Spleen (tissue), 11 donors: ENCODE data around the gene AQP2. TPM values are rescaled to one million over a fixed set of nuclear protein-coding genes. Genes with fewer than 3 reads are reported as not detected.

ENCODE experiments used
- DNase-seq: peaks from one replicate; pipeline ENCODE4 v3.0.0-alpha.2; 2020
- H3K27ac ChIP-seq, 8 donors: fragments of 200-600 bp; sonication (generic) in 7 of 8; 1 replicate in 4 of 8; 2 replicates in 4 of 8; pipeline versions ENCODE4 v1.5.0 to v1.8.0; 2016 to 2021; ENCODE audit warnings: inconsistent platforms in 4 of 8, mild to moderate bottlenecking in 4 of 8, moderate library complexity in 1 of 8
- H3K27me3 ChIP-seq, 7 donors: fragments of 200-600 bp; sonication (generic) in 6 of 7; replicated peaks in 1 of 7; 1 replicate in 4 of 7; 2 replicates in 3 of 7; pipeline versions ENCODE4 v1.5.0 to v1.8.0; 2016 to 2021; ENCODE audit warnings: inconsistent platforms in 3 of 7, mild to moderate bottlenecking in 1 of 7
- H3K36me3 ChIP-seq, 6 donors: fragments of 200-600 bp; sonication (generic) in 5 of 6; 1 replicate in 4 of 6; 2 replicates in 2 of 6; pipeline versions ENCODE4 v1.5.0 to v1.8.0; 2016 to 2021; ENCODE audit warnings: inconsistent platforms in 2 of 6
- H3K4me1 ChIP-seq, 6 donors: fragments of 200-600 bp; sonication (generic) in 5 of 6; 1 replicate in 3 of 6; 2 replicates in 3 of 6; pipeline versions ENCODE4 v1.5.0 to v1.8.0; 2016 to 2021; ENCODE audit warnings: inconsistent platforms in 3 of 6
- H3K4me3 ChIP-seq, 8 donors: fragments of 200-600 bp; sonication (generic) in 7 of 8; 1 replicate in 4 of 8; 2 replicates in 4 of 8; pipeline versions ENCODE4 v1.5.0 to v1.8.0; 2016 to 2021; ENCODE audit warnings: inconsistent platforms in 4 of 8, mild to moderate bottlenecking in 4 of 8, moderate library complexity in 2 of 8
- H3K9me3 ChIP-seq, 8 donors: fragments of 200-600 bp; sonication (generic) in 7 of 8; 1 replicate in 4 of 8; 2 replicates in 4 of 8; pipeline versions ENCODE4 v1.5.0 to v1.8.0; 2016 to 2021; ENCODE audit warnings: inconsistent platforms in 4 of 8
- CTCF ChIP-seq, 11 experiments: fragments of 200-600 bp in 7 of 11; fragments of 450-650 bp in 4 of 11; sonication (generic) in 4 of 11; IDR thresholded peaks in 8 of 11; conservative IDR thresholded peaks in 3 of 11; 1 replicate in 7 of 11; 2 replicates in 4 of 11; pipeline versions ENCODE4 v1.4.0 to v1.8.0; 2016 to 2021; ENCODE audit warnings: antibody characterized with exemption in 11 of 11, inconsistent platforms in 4 of 11, mild to moderate bottlenecking in 1 of 11
- POLR2A ChIP-seq, 3 donors: fragments of 450-650 bp; IDR thresholded peaks; one replicate each; pipeline ENCODE4 v1.5.1; 2017; ENCODE audit warnings: antibody characterized with exemption in 3 of 3, mild to moderate bottlenecking in 1 of 3
- POLR2AphosphoS5 ChIP-seq, 3 donors: sonication (generic); formaldehyde crosslinking; IDR thresholded peaks; one replicate each; pipeline ENCODE4 v1.5.1; 2017; ENCODE audit warnings: antibody characterized with exemption in 3 of 3
- WGBS, 5 donors: extraction: QIAGEN DNeasy Blood & Tissue Kit in 3 of 5; methylation state at CpG; one replicate each; pipeline versions ENCODE4 v1.1.5 to v1.1.7; 2013 to 2018; 5-methylcytosine and 5-hydroxymethylcytosine counted together
- intact Hi-C: fragments of 100-400 bp; cut with DNase I; formaldehyde crosslinking; loops from one replicate; pipeline ENCODE4 v1.15.0; 2023; ENCODE audit warnings: low total_unique reads
- polyA plus RNA-seq, 3 donors: library from polyadenylated mRNA; stranded (reverse); fragments of 200-250 nt; gene quantifications; one replicate each; pipeline ENCODE4 v1.2.1, GENCODE V29; 2013
- total RNA-seq, 7 donors: library from RNA; depleted of rRNA in 3 of 7; stranded (reverse); fragments of >200 nt in 3 of 7; fragmentation: NEBNext Ultra II Directional in 4 of 7; extraction: Animal tissue kit (Norgen Biotek cat#: 25700) in 4 of 7; gene quantifications; one replicate each; pipeline versions ENCODE4 v1.1.0 to v1.2.1, GENCODE V29; 2016 to 2021
- donor health status: healthy with polysubstance abuse.
- donor health status: DM: no; HTN: no; CAD: no; lungs with moderate emphysema.
- donor health status: DM: no; HTN: no; CAD: no.
- donor health status: Bipolar disorder and iron deficiency.
- donor health status: healthy.
- donor health status: DM: no; HTN: no; CAD: no.
- donor health status: DM: yes; HTN: yes; CAD: no.

The AQP2 gene
- total and polyA plus RNA-seq, 10 donors = not detected

- Histone ChIP-seq H3K27ac (no peak overlapping the region), H3K9me3 (no peaks in the 10 kb centered on the region), H3K4me3 (no peak overlapping the region), H3K27me3 (peaks cover 0 to 4% (median 0%) of the 10 kb centered on the region in 7 donors), H3K36me3 (no peaks in the 10 kb centered on the region), H3K4me1 (peaks cover 0 to 4% (median 0%) of the 10 kb centered on the region in 6 donors)
- intact Hi-C loops = no loop called here
- no peak for DNase-seq
- TF ChIP-seq POLR2A (IDR thresholded peaks at IDR 0.05) (no peak), CTCF (IDR thresholded peaks at IDR 0.05 in 8 of 11, conservative IDR thresholded peaks at IDR 0.05 in 3 of 11) (no peak), POLR2AphosphoS5 (IDR thresholded peaks at IDR 0.05) (no peak)
- 77 to 92% (median 85%) methylated on average over 3 of the region's 3 CpGs for WGBS, 5 donors
Observed at GRCh38 chr12:49934505-49934904, 16.0 kb upstream of the AQP2 start.

- no peaks in the 10 kb centered on the region for H3K27me3 ChIP-seq
- H3K9me3 ChIP-seq = no peaks in the 10 kb centered on the region
- DNase-seq = no peak
- H3K4me3 ChIP-seq = no peak overlapping the region
- no peak overlapping the region for H3K27ac ChIP-seq
- peaks cover 0 to 4% (median 0%) of the 10 kb centered on the region in 6 donors for H3K4me1 ChIP-seq
- intact Hi-C loops = no loop called here
- 80 to 96% (median 93%) methylated on average over 3 of the region's 3 CpGs for WGBS, 5 donors
- H3K36me3 ChIP-seq = no peaks in the 10 kb centered on the region
- TF ChIP-seq POLR2AphosphoS5 (IDR thresholded peaks at IDR 0.05) = no peak
- no peak for TF ChIP-seq CTCF (IDR thresholded peaks at IDR 0.05 in 8 of 11, conservative IDR thresholded peaks at IDR 0.05 in 3 of 11)
- no peak for TF ChIP-seq POLR2A (IDR thresholded peaks at IDR 0.05)
Observed at GRCh38 chr12:49936925-49937324, 13.6 kb upstream of the AQP2 start.

DNA sequence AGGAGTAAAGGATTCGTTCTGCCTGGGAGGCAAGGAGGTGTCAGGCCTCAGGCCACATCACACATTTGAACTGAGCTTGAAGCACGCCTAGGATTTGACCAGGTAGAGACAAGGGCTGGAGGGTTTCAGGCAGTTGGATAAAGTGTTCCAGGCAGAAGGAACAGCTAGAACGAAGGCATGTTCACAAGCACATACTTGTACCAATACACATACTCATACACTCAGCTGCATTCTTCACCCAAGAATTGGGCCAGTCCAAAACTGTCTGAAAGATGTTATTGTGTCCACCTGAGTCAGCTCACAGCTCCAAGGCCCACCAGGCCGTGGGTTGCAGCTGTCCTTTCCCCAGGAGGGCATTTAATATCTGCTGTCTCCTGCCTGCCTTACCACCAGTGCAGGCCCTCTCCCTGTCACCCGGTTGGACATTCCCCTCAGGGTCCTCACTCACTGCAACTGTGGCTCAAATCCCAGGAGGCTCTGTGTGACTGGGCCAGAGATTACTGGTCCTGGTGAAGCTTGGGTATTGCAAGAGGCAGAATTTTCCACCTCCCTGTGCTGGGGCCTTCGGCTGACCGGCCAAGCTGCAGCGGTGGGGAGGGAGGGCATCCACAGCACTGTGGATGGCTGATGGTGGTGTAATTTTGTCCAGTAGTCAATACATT is 12.8 kb upstream of the AQP2 start:
- 84 to 90% (median 87%) methylated on average over 7 to 8 of the region's 8 CpGs for WGBS, 5 donors
- H3K9me3 ChIP-seq = no peaks in the 10 kb centered on the region
- H3K4me3 ChIP-seq = no peak overlapping the region
- intact Hi-C loops = no loop called here
- H3K36me3 ChIP-seq = no peaks in the 10 kb centered on the region
- no peak overlapping the region for H3K27ac ChIP-seq
- H3K27me3 ChIP-seq = no peaks in the 10 kb centered on the region
- peaks cover 0 to 2% (median 0%) of the 10 kb centered on the region in 6 donors for H3K4me1 ChIP-seq
- no peak for TF ChIP-seq CTCF (IDR thresholded peaks at IDR 0.05 in 8 of 11, conservative IDR thresholded peaks at IDR 0.05 in 3 of 11)
- no peak for TF ChIP-seq POLR2A (IDR thresholded peaks at IDR 0.05)
- TF ChIP-seq POLR2AphosphoS5 (IDR thresholded peaks at IDR 0.05) = no peak
- peak; percentile 20 for DNase-seq

GRCh38 chr12:49939307-49939706 is 11.2 kb upstream of the AQP2 start:
- DNase-seq = no peak
- Histone ChIP-seq H3K27ac (no peak overlapping the region), H3K36me3 (no peaks in the 10 kb centered on the region), H3K4me3 (no peak overlapping the region), H3K4me1 (peaks cover 0 to 15% (median 2%) of the 10 kb centered on the region in 6 donors), H3K9me3 (no peaks in the 10 kb centered on the region), H3K27me3 (peaks cover 0 to 2% (median 0%) of the 10 kb centered on the region in 7 donors)
- no peak for TF ChIP-seq CTCF (IDR thresholded peaks at IDR 0.05 in 8 of 11, conservative IDR thresholded peaks at IDR 0.05 in 3 of 11)
- intact Hi-C loops = no loop called here
